ENCODE results near the gene NFATC3. TPM values are rescaled to one million over a fixed set of nuclear protein-coding genes. Genes with fewer than 3 reads are reported as not detected.

NFATC3 gene
- polyA plus RNA-seq (2012; ENCODE audit: low read depth, missing spikeins): 8.3 TPM

DNA sequence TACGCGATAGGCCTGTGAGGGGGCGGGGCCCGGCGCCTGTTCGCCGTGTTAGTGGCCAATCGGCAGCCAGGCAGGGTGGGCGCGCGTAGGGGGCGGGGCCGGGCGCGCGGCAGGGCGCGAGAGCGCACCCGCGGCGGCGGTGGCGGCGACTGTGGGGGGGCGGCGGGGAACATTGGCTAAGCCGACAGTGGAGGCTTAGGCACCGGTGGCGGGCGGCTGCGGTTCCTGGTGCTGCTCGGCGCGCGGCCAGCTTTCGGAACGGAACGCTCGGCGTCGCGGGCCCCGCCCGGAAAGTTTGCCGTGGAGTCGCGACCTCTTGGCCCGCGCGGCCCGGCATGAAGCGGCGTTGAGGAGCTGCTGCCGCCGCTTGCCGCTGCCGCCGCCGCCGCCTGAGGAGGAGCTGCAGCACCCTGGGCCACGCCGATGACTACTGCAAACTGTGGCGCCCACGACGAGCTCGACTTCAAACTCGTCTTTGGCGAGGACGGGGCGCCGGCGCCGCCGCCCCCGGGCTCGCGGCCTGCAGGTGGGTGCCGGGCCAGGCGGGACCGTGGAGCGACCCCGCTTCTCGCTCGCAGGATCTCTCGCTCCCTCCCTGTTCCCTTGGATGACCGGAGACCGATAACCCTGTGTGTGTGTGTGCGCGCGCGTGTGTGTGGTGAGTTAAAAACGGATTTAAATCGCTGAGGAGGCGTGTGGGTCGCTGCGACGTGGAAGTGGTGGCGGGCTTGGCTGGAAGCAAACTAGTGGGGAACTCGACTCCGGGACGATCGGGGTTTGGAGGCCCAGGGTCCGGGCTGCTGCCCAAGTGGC is at the start of gene NFATC3:
Gene NFATC3 (plus strand): TSS at position 112 of the 813 bp plus-strand sequence. CDS start 312 bp downstream, at position 424.
- peak; percentile 96 for FAIRE-seq
- no peak for TF ChIP-seq PAX5 (IDR thresholded peaks at IDR 0.05; ENCODE audit: insufficient read depth, low read length, severe bottlenecking)
- TF ChIP-seq TAF1 (IDR thresholded peaks at IDR 0.05; ENCODE audit: low read depth, low read length): peak; percentile 55; the same call in 1 of the 2 replicates
- TF ChIP-seq POLR2AphosphoS5 (IDR thresholded peaks at IDR 0.05; ENCODE audit: low read depth, low read length): no peak
- peak; percentile 88 for DNase-seq (ENCODE audit: insufficient read length, low spot score)

DNA sequence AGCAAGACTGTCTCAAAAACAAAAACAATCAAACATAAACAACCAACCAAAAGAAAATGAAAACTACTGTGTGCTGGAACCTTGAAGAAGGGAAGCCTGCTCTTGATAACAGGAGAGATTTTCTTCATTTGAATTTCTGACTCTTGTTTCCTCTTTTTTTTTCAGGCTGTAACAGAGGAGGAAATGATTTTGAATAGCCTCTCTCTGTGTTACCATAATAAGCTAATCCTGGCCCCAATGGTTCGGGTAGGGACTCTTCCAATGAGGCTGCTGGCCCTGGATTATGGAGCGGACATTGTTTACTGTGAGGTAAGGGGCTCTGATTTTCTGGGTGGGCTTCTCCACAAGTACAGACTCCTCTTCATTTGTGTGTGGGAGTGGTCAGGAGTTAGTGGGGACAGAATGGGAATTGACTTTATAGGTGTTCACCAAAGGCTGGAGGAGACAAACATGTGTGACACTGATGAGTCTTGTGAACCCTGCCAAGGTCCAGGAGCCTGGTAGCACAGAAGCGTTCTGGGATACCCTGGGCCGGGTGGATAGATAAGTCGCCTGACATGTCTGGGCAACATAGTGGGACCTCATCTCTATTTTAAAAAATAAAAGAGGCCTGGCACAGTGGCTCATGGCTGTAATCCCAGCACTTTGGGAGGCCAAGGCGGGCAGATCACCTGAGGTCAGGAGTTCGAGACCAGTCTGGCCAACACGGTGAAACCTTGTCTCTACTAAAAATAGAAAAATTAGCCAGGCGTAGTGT is 47.2 kb upstream of the NFATC3 start:
- FAIRE-seq (peak; percentile 40), DNase-seq (ENCODE audit: insufficient read length, low spot score) (no peak)
- TF ChIP-seq POU2F2 (IDR thresholded peaks at IDR 0.05; ENCODE audit: low read depth, low read length) (no peak), POLR2A (IDR thresholded peaks at IDR 0.05; ENCODE audit: low read depth, low read length) (no peak), TAF1 (IDR thresholded peaks at IDR 0.05; ENCODE audit: low read depth, low read length) (no peak), POLR2AphosphoS5 (IDR thresholded peaks at IDR 0.05; ENCODE audit: low read depth, low read length) (no peak), SPI1 (IDR thresholded peaks at IDR 0.05; ENCODE audit: low read depth, low read length) (no peak), PAX5 (IDR thresholded peaks at IDR 0.05; ENCODE audit: insufficient read depth, low read length, severe bottlenecking) (no peak)

- TF ChIP-seq POLR2AphosphoS5 (IDR thresholded peaks at IDR 0.05; ENCODE audit: low read depth, low read length) (no peak), TAF1 (IDR thresholded peaks at IDR 0.05; ENCODE audit: low read depth, low read length) (no peak), POLR2A (IDR thresholded peaks at IDR 0.05; ENCODE audit: low read depth, low read length) (no peak), PAX5 (IDR thresholded peaks at IDR 0.05; ENCODE audit: insufficient read depth, low read length, severe bottlenecking) (no peak), POU2F2 (IDR thresholded peaks at IDR 0.05; ENCODE audit: low read depth, low read length) (peak; percentile 48; the same call in 1 of the 2 replicates), SPI1 (IDR thresholded peaks at IDR 0.05; ENCODE audit: low read depth, low read length) (no peak)
- FAIRE-seq (peak; percentile 97), DNase-seq (ENCODE audit: insufficient read length, low spot score) (peak; percentile 62)
Measured at GRCh38 chr16:68040506-68041288, 44.5 kb upstream of the NFATC3 start.

GRCh38 chr16:68041783-68042182 is 43.4 kb upstream of the NFATC3 start:
- DNase-seq (ENCODE audit: insufficient read length, low spot score) (no peak), FAIRE-seq (peak; percentile 47)

GRCh38 chr16:68046106-68046505 is 39.1 kb upstream of the NFATC3 start:
- FAIRE-seq (no peak), DNase-seq (ENCODE audit: insufficient read length, low spot score) (no peak)
- TF ChIP-seq POU2F2 (IDR thresholded peaks at IDR 0.05; ENCODE audit: low read depth, low read length) (no peak), SPI1 (IDR thresholded peaks at IDR 0.05; ENCODE audit: low read depth, low read length) (no peak)

More at GRCh38 chr16:68041783-68042182, 43.4 kb upstream of the NFATC3 start:
- TF ChIP-seq PAX5 (IDR thresholded peaks at IDR 0.05; ENCODE audit: insufficient read depth, low read length, severe bottlenecking): no peak
- TF ChIP-seq SPI1 (IDR thresholded peaks at IDR 0.05; ENCODE audit: low read depth, low read length): peak; percentile 73

DNA sequence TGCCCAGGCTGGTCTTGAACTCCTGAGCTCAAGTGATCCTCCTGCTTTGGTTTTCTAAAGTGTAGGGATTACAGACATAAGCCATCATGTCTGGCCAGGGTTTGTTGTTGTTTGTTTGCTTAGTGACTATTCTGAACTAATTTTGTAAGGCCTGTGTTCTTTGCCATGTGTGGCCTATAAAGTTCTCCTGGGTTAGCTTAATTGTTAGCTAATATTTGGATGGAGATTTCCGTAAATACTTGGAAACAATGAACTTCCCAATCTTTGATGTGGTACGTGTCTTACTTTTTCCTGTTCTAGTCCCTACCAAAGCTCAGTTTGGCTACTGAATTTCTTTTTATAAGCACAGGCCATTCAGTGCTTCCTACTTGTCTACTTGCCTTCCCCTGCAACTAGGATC is 37.2 kb upstream of the NFATC3 start:
- FAIRE-seq (no peak), DNase-seq (ENCODE audit: insufficient read length, low spot score) (no peak)
- TF ChIP-seq POLR2AphosphoS5 (IDR thresholded peaks at IDR 0.05; ENCODE audit: low read depth, low read length) (no peak), PAX5 (IDR thresholded peaks at IDR 0.05; ENCODE audit: insufficient read depth, low read length, severe bottlenecking) (no peak), POLR2A (IDR thresholded peaks at IDR 0.05; ENCODE audit: low read depth, low read length) (no peak)

DNA sequence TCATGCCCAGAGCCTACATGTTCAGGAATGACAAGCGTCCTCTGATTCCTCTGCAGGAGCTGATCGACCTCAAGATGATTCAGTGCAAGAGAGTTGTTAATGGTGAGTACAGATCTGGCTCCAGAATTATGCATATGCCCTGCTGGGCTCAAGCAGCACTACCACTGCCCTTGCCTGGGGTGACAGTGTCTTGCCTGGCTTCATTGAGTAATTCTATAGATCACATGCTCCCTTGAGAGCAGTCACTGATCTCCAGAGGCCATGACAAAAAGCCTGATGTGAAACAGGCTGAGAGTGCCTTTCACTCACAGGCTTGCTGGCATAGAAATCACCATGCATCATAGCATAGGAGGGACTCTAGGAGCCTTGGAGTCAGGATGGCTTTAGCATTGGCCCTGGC is 35.7 kb upstream of the NFATC3 start:
- no peak for DNase-seq (ENCODE audit: insufficient read length, low spot score)
- no peak for TF ChIP-seq TAF1 (IDR thresholded peaks at IDR 0.05; ENCODE audit: low read depth, low read length)
- no peak for TF ChIP-seq POLR2AphosphoS5 (IDR thresholded peaks at IDR 0.05; ENCODE audit: low read depth, low read length)
- TF ChIP-seq PAX5 (IDR thresholded peaks at IDR 0.05; ENCODE audit: insufficient read depth, low read length, severe bottlenecking): no peak
- TF ChIP-seq POLR2A (IDR thresholded peaks at IDR 0.05; ENCODE audit: low read depth, low read length): no peak
- TF ChIP-seq POU2F2 (IDR thresholded peaks at IDR 0.05; ENCODE audit: low read depth, low read length): no peak
- no peak for TF ChIP-seq SPI1 (IDR thresholded peaks at IDR 0.05; ENCODE audit: low read depth, low read length)
- FAIRE-seq: no peak

DNA sequence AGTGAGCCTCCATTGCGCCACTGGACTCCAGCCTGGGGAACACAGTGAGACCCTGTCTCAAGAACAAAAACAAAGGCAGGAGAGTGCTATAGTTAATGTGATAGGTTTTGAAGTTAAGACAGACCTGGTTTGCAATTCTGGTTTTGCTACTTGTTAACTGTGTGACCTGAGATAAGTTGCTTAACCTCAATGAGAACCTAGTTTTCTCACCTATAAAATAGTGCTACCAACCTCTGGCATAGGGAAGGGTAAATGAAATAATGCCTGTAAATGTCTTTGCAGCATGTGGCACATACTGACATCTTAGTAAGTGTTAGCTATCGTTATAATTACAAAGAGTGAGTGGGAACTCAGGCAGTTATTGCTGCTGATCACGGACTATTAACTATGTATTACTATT is 29.8 kb upstream of the NFATC3 start:
- DNase-seq (ENCODE audit: insufficient read length, low spot score) (no peak), FAIRE-seq (no peak)
- TF ChIP-seq TAF1 (IDR thresholded peaks at IDR 0.05; ENCODE audit: low read depth, low read length) (no peak), PAX5 (IDR thresholded peaks at IDR 0.05; ENCODE audit: insufficient read depth, low read length, severe bottlenecking) (no peak), POU2F2 (IDR thresholded peaks at IDR 0.05; ENCODE audit: low read depth, low read length) (no peak)

DNA sequence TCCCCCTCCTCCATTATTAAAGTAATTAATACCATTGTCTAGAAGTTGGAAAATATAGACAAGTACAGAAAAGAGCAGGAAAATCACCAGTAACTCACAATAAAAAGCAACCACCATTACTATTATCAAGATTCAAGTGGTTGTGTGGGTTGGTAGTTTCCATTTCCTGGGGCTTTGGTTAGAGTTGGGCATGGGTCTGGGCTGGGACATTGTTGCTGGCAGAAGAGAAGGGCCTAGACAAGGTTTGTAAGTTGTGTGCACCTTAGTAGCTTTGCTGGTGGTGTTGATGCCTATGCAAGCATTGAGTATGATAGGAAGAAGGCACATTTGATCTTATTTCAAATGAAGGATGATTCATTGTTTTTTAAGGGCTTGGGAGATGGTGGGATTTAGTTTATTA is 25.4 kb upstream of the NFATC3 start:
- TF ChIP-seq POLR2A (IDR thresholded peaks at IDR 0.05; ENCODE audit: low read depth, low read length): no peak
- no peak for TF ChIP-seq PAX5 (IDR thresholded peaks at IDR 0.05; ENCODE audit: insufficient read depth, low read length, severe bottlenecking)
- TF ChIP-seq SPI1 (IDR thresholded peaks at IDR 0.05; ENCODE audit: low read depth, low read length): no peak
- no peak for TF ChIP-seq TAF1 (IDR thresholded peaks at IDR 0.05; ENCODE audit: low read depth, low read length)
- TF ChIP-seq POU2F2 (IDR thresholded peaks at IDR 0.05; ENCODE audit: low read depth, low read length): no peak
- TF ChIP-seq POLR2AphosphoS5 (IDR thresholded peaks at IDR 0.05; ENCODE audit: low read depth, low read length): no peak
- DNase-seq (ENCODE audit: insufficient read length, low spot score): no peak
- no peak for FAIRE-seq

Measured in GM12891 (cell line).